K562 (cell line): ENCODE measurements around the gene CDK14.

Source experiments
- CXXC5 ChIP-seq: fragments of 250-450 bp; sonication (Bioruptor Pico); IDR thresholded peaks from 2 replicates; pipeline ENCODE4 v1.8.0; 2022; ENCODE audit warnings: inconsistent platforms, mild to moderate bottlenecking, moderate library complexity
- POLR2AphosphoS5 ChIP-seq: IDR thresholded peaks from 2 replicates; pipeline ENCODE4 v1.6.1; 2011; ENCODE audit warnings: mild to moderate bottlenecking, low read depth, low read length, moderate library complexity; ENCODE audit not compliant: control insufficient read depth, insufficient read depth
- ZNF263 ChIP-seq: sonication (generic); formaldehyde crosslinking; IDR thresholded peaks from 2 replicates; pipeline ENCODE4 v1.8.0; 2022; ENCODE audit warnings: mild to moderate bottlenecking, missing genetic modification reagents, borderline replicate concordance
- ZSCAN32 ChIP-seq: fragments of 450-650 bp; formaldehyde crosslinking; IDR thresholded peaks from 2 replicates; pipeline ENCODE4 v1.4.0; 2020; ENCODE audit warnings: mild to moderate bottlenecking, moderate library complexity
- TF ChIP-seq, protein P1 (sequence below): fragments of 450-650 bp; IDR thresholded peaks from 2 replicates; pipeline ENCODE4 v1.6.1; 2014; ENCODE audit warnings: low read depth, mild to moderate bottlenecking, moderate library complexity, borderline replicate concordance

DNA sequence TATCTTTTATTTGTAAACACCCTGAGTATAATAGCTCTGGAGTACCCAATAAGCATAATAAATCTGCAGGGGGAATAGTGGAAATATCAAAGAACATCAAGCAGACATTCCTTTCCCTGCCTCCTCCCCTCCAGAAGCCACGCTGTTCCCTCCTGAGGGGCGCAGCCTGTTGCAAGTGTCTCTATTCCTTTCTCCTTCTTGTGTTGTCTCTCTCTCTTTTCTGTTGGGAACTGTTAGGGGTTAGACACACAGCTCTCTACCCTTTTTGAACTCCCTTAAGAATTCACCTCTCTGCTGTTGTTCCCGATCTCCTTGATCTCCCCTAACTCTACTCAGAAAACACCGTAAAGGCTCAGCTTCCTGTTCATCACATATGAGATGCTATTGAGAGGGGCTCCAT is 490.1 kb downstream of the CDK14 start:
- TF ChIP-seq POLR2AphosphoS5 (no peak), ZNF263 (CRISPR knock-in tag) (no peak), ZSCAN32 (CRISPR knock-in tag) (no peak), CXXC5 (CRISPR knock-in tag) (no peak)
- TF ChIP-seq, protein P1, sequence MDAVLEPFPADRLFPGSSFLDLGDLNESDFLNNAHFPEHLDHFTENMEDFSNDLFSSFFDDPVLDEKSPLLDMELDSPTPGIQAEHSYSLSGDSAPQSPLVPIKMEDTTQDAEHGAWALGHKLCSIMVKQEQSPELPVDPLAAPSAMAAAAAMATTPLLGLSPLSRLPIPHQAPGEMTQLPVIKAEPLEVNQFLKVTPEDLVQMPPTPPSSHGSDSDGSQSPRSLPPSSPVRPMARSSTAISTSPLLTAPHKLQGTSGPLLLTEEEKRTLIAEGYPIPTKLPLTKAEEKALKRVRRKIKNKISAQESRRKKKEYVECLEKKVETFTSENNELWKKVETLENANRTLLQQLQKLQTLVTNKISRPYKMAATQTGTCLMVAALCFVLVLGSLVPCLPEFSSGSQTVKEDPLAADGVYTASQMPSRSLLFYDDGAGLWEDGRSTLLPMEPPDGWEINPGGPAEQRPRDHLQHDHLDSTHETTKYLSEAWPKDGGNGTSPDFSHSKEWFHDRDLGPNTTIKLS: no peak
